Panc1 (cell line): ENCODE results near the gene DENND4B.

ENCODE experiments used
- CTCF ChIP-seq: fragments of 450-650 bp; IDR thresholded peaks from 2 replicates; pipeline ENCODE4 v1.5.1; 2017; ENCODE audit warnings: mild to moderate bottlenecking
- POLR2AphosphoS5 ChIP-seq: IDR thresholded peaks from 2 replicates; pipeline ENCODE4 v1.6.1; 2012; ENCODE audit warnings: mild to moderate bottlenecking, low read depth, low read length, moderate library complexity

DNA sequence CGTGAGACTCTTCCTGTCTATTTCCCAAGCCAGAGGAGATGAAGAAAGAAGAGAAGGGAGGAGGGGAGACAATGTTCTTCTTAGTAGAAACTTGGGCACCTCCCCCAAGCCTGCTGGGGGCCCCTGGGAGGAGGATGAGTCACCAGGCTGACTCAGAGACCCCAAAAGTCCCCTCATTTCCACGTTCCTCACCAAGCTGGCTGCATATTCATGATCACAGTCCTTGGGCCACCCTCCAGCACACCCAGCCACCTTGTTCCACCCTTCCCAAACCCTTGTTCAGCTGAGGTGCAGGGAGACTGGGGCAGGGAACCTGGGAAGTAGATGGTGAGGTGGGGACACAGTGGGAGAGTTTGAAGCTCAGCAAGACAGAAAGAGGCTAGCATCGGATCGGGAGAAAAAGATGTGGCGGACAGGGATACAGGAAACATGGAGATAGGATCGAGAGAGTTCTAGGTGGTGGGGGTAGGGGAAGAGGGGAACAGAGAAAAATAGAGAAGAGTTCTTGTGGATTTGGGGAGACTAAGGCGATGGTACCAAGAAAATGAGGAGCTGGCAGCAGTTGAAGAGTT lies 38.9 kb upstream of the DENND4B start:
- TF ChIP-seq CTCF, result no peak
- TF ChIP-seq POLR2AphosphoS5, result no peak
